Stimulated activated memory B cell treated with anti-CD40 and anti-IgM and Interleukin-4, amounts not matched to agents 10 μg/mL and 1 μg/mL and 100 μg/mL, for 72 hours (primary cell): ENCODE data around the gene SHISA4.
"Not testable (repeated sequence)": the region's sequence is repeated elsewhere in the genome, so short reads cannot be mapped to it uniquely, and the experiment has no call there.

ENCODE experiments used
- ATAC-seq: fragments of 150-1000 bp; cut with Tn5 transposase; 2 replicates; pipeline ENCODE4 v1.10.0; 2021
- H3K27ac Mint-ChIP-seq: one replicate; pipeline ENCODE4 v1.8.0; 2022; ENCODE audit warnings: mild to moderate bottlenecking, mixed read lengths
- H3K27me3 Mint-ChIP-seq: one replicate; pipeline ENCODE4 v1.8.0; 2022; ENCODE audit warnings: mixed read lengths
- H3K36me3 Mint-ChIP-seq: one replicate; pipeline ENCODE4 v1.8.0; 2022; ENCODE audit warnings: mixed read lengths
- H3K4me1 Mint-ChIP-seq: one replicate; pipeline ENCODE4 v1.8.0; 2022; ENCODE audit warnings: mixed read lengths
- H3K4me3 Mint-ChIP-seq: one replicate; pipeline ENCODE4 v1.8.0; 2022; ENCODE audit warnings: mild to moderate bottlenecking, moderate library complexity, mixed read lengths
- H3K9me3 Mint-ChIP-seq: one replicate; pipeline ENCODE4 v1.8.0; 2022; ENCODE audit warnings: mixed read lengths

SHISA4 gene

GRCh38 chr1:201890223-201890622, 1.5 kb downstream of the SHISA4 start:
- H3K27me3 Mint-ChIP-seq, result peaks cover 87% of the 10 kb centered on the region
- peaks cover 9% of the 10 kb centered on the region for H3K4me1 Mint-ChIP-seq
- H3K9me3 Mint-ChIP-seq, result no peaks in the 10 kb centered on the region
- H3K4me3 Mint-ChIP-seq, result no peak overlapping the region
- no peaks in the 10 kb centered on the region for H3K36me3 Mint-ChIP-seq
- ATAC-seq, result no peak
- no peak overlapping the region for H3K27ac Mint-ChIP-seq

- ATAC-seq, result no peak
- Mint-ChIP-seq H3K27ac (no peak overlapping the region), H3K27me3 (peaks cover 87% of the 10 kb centered on the region), H3K36me3 (no peaks in the 10 kb centered on the region), H3K9me3 (no peaks in the 10 kb centered on the region), H3K4me3 (no peak overlapping the region), H3K4me1 (peaks cover 8% of the 10 kb centered on the region)
Measured at GRCh38 chr1:201890806-201891450, 2.2 kb downstream of the SHISA4 start.

- Mint-ChIP-seq H3K4me1 (peaks cover 12% of the 10 kb centered on the region), H3K27me3 (peaks cover 84% of the 10 kb centered on the region), H3K9me3 (no peaks in the 10 kb centered on the region), H3K4me3 (no peak overlapping the region), H3K27ac (no peak overlapping the region), H3K36me3 (no peaks in the 10 kb centered on the region)
- ATAC-seq, result no peak
Measured at GRCh38 chr1:201891451-201892045, 2.9 kb downstream of the SHISA4 start.

- no peak overlapping the region for H3K4me3 Mint-ChIP-seq
Measured at GRCh38 chr1:201892211-201892610, 3.5 kb downstream of the SHISA4 start.

GRCh38 chr1:201893431-201893830, 4.7 kb downstream of the SHISA4 start:
- Mint-ChIP-seq H3K4me3 (no peak overlapping the region), H3K9me3 (no peaks in the 10 kb centered on the region), H3K36me3 (no peaks in the 10 kb centered on the region), H3K27ac (no peak overlapping the region), H3K27me3 (peaks cover 65% of the 10 kb centered on the region), H3K4me1 (peaks cover 12% of the 10 kb centered on the region)
- no peak for ATAC-seq

More at GRCh38 chr1:201892211-201892610, 3.5 kb downstream of the SHISA4 start:
- Mint-ChIP-seq H3K27ac (no peak overlapping the region), H3K4me1 (peaks cover 12% of the 10 kb centered on the region), H3K27me3 (peaks cover 77% of the 10 kb centered on the region), H3K9me3 (no peaks in the 10 kb centered on the region), H3K36me3 (no peaks in the 10 kb centered on the region)
- no peak for ATAC-seq

GRCh38 chr1:201894343-201895119, 5.8 kb downstream of the SHISA4 start:
- no peak for ATAC-seq
- H3K4me1 Mint-ChIP-seq, result peaks cover 9% of the 10 kb centered on the region
- H3K36me3 Mint-ChIP-seq, result no peaks in the 10 kb centered on the region
- no peak overlapping the region for H3K27ac Mint-ChIP-seq
- H3K27me3 Mint-ChIP-seq, result peaks cover 56% of the 10 kb centered on the region
- H3K4me3 Mint-ChIP-seq, result no peak overlapping the region
- H3K9me3 Mint-ChIP-seq, result no peaks in the 10 kb centered on the region

- no peaks in the 10 kb centered on the region for H3K9me3 Mint-ChIP-seq
- peaks cover 54% of the 10 kb centered on the region for H3K27me3 Mint-ChIP-seq
- no peak for ATAC-seq
- peaks cover 5% of the 10 kb centered on the region for H3K4me1 Mint-ChIP-seq
- H3K27ac Mint-ChIP-seq, result no peak overlapping the region
- no peak overlapping the region for H3K4me3 Mint-ChIP-seq
- no peaks in the 10 kb centered on the region for H3K36me3 Mint-ChIP-seq
Measured at GRCh38 chr1:201895120-201895665, 6.5 kb downstream of the SHISA4 start.

- no peaks in the 10 kb centered on the region for H3K9me3 Mint-ChIP-seq
- no peaks in the 10 kb centered on the region for H3K36me3 Mint-ChIP-seq
- peaks cover 5% of the 10 kb centered on the region for H3K4me1 Mint-ChIP-seq
- no peak overlapping the region for H3K27ac Mint-ChIP-seq
- H3K27me3 Mint-ChIP-seq, result peaks cover 49% of the 10 kb centered on the region
- peak overlapping the region; percentile 50 for H3K4me3 Mint-ChIP-seq
- ATAC-seq, result peak; percentile 66
Measured at GRCh38 chr1:201895913-201896807, 7.5 kb downstream of the SHISA4 start.

- no peak for ATAC-seq
- no peak overlapping the region for H3K4me3 Mint-ChIP-seq
- peaks cover 5% of the 10 kb centered on the region for H3K4me1 Mint-ChIP-seq
- no peaks in the 10 kb centered on the region for H3K9me3 Mint-ChIP-seq
- no peaks in the 10 kb centered on the region for H3K36me3 Mint-ChIP-seq
- H3K27ac Mint-ChIP-seq, result no peak overlapping the region
- peaks cover 41% of the 10 kb centered on the region for H3K27me3 Mint-ChIP-seq
Measured at GRCh38 chr1:201896951-201897391, 8.3 kb downstream of the SHISA4 start.

GRCh38 chr1:201898240-201898894, 9.7 kb downstream of the SHISA4 start:
- H3K27me3 Mint-ChIP-seq, result peaks cover 27% of the 10 kb centered on the region
- no peak for ATAC-seq
- no peaks in the 10 kb centered on the region for H3K36me3 Mint-ChIP-seq
- H3K4me3 Mint-ChIP-seq, result no peak overlapping the region
- no peak overlapping the region for H3K27ac Mint-ChIP-seq
- H3K9me3 Mint-ChIP-seq, result no peaks in the 10 kb centered on the region
- H3K4me1 Mint-ChIP-seq, result peaks cover 5% of the 10 kb centered on the region

GRCh38 chr1:201898992-201899391, 10.3 kb downstream of the SHISA4 start:
- Mint-ChIP-seq H3K27me3 (peaks cover 21% of the 10 kb centered on the region), H3K4me3 (no peak overlapping the region), H3K36me3 (no peaks in the 10 kb centered on the region), H3K9me3 (no peaks in the 10 kb centered on the region), H3K27ac (no peak overlapping the region), H3K4me1 (peaks cover 5% of the 10 kb centered on the region)
- no peak for ATAC-seq

GRCh38 chr1:201899683-201900429, 11.2 kb downstream of the SHISA4 start:
- Mint-ChIP-seq H3K4me3 (no peak overlapping the region), H3K27ac (no peak overlapping the region), H3K4me1 (peaks cover 5% of the 10 kb centered on the region), H3K27me3 (peaks cover 12% of the 10 kb centered on the region), H3K36me3 (no peaks in the 10 kb centered on the region), H3K9me3 (no peaks in the 10 kb centered on the region)
- no peak for ATAC-seq

GRCh38 chr1:201900476-201900875, 11.8 kb downstream of the SHISA4 start:
- Mint-ChIP-seq H3K4me1 (peaks cover 5% of the 10 kb centered on the region), H3K27ac (no peak overlapping the region), H3K36me3 (no peaks in the 10 kb centered on the region), H3K4me3 (no peak overlapping the region), H3K27me3 (peaks cover 10% of the 10 kb centered on the region), H3K9me3 (no peaks in the 10 kb centered on the region)
- no peak for ATAC-seq

GRCh38 chr1:201901036-201901435, 12.3 kb downstream of the SHISA4 start:
- H3K9me3 Mint-ChIP-seq, H3K4me1 Mint-ChIP-seq, H3K27ac Mint-ChIP-seq, ATAC-seq, H3K27me3 Mint-ChIP-seq, H3K36me3 Mint-ChIP-seq, H3K4me3 Mint-ChIP-seq: not testable (repeated sequence)
